Measurements from ENCODE around the gene LRRC74A. TPM values are rescaled to one million over a fixed set of nuclear protein-coding genes. Genes with fewer than 3 reads are reported as not detected.

The LRRC74A gene
- total and polyA plus RNA-seq, 2 experiments from 2014 or later = not detected

DNA sequence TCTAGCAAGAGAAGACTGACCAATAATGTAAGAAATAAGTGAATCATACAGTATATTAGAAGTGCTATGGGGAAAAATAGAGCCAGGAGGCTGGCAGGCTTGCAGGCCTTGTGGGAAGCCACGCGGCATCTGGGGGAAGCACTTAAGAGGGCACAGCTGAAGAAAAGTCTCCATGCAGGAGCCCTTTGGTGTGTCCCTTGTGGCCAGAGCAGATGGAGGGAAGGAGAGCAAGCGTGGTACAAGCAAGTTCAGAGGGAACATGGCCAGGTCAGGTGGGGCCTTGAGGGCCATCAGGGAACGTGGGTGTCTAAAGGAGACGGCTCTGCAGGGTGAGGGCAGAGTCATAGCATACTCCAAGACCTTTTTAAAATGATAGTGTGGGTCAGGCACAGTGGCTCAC is 51.7 kb downstream of the LRRC74A start:
- Mint-ChIP-seq H3K4me1 (peaks cover 4% of the 10 kb centered on the region; the same call in 2 of the 3 replicates), H3K4me3 (no peak overlapping the region), H3K9me3 (peaks cover 12% of the 10 kb centered on the region; the same call in 2 of the 3 replicates), H3K27ac (no peak overlapping the region), H3K36me3 (ENCODE audit: low read depth) (no peaks in the 10 kb centered on the region), H3K27me3 (ENCODE audit: insufficient read depth, low read depth, poor library complexity) (peaks cover 5% of the 10 kb centered on the region)
- no peak for DNase-seq (ENCODE audit: low spot score)
- Histone ChIP-seq H3K27ac (ENCODE audit: low read depth) (no peak overlapping the region), H3K36me3 (ENCODE audit: insufficient read depth) (no peaks in the 10 kb centered on the region), H3K4me3 (no peak overlapping the region), H3K4me2 (no peak overlapping the region), H3F3A (replicated peaks; ENCODE audit: low read depth) (no peaks in the 10 kb centered on the region), H3K4me1 (ENCODE audit: insufficient read depth) (no peaks in the 10 kb centered on the region), H3K79me2 (replicated peaks; ENCODE audit: insufficient read depth) (no peaks in the 10 kb centered on the region), H2AFZ (no peak overlapping the region), H3K27me3 (ENCODE audit: insufficient read depth) (no peaks in the 10 kb centered on the region), H3K9me2 (ENCODE audit: insufficient read depth) (no peaks in the 10 kb centered on the region), H4K20me1 (replicated peaks; ENCODE audit: insufficient read depth) (no peaks in the 10 kb centered on the region)
- no peak for ATAC-seq
- no peak for TF ChIP-seq CREB1 (CRISPR knock-in tag; IDR thresholded peaks at IDR 0.05; ENCODE audit: low read depth)
- TF ChIP-seq, protein P1, sequence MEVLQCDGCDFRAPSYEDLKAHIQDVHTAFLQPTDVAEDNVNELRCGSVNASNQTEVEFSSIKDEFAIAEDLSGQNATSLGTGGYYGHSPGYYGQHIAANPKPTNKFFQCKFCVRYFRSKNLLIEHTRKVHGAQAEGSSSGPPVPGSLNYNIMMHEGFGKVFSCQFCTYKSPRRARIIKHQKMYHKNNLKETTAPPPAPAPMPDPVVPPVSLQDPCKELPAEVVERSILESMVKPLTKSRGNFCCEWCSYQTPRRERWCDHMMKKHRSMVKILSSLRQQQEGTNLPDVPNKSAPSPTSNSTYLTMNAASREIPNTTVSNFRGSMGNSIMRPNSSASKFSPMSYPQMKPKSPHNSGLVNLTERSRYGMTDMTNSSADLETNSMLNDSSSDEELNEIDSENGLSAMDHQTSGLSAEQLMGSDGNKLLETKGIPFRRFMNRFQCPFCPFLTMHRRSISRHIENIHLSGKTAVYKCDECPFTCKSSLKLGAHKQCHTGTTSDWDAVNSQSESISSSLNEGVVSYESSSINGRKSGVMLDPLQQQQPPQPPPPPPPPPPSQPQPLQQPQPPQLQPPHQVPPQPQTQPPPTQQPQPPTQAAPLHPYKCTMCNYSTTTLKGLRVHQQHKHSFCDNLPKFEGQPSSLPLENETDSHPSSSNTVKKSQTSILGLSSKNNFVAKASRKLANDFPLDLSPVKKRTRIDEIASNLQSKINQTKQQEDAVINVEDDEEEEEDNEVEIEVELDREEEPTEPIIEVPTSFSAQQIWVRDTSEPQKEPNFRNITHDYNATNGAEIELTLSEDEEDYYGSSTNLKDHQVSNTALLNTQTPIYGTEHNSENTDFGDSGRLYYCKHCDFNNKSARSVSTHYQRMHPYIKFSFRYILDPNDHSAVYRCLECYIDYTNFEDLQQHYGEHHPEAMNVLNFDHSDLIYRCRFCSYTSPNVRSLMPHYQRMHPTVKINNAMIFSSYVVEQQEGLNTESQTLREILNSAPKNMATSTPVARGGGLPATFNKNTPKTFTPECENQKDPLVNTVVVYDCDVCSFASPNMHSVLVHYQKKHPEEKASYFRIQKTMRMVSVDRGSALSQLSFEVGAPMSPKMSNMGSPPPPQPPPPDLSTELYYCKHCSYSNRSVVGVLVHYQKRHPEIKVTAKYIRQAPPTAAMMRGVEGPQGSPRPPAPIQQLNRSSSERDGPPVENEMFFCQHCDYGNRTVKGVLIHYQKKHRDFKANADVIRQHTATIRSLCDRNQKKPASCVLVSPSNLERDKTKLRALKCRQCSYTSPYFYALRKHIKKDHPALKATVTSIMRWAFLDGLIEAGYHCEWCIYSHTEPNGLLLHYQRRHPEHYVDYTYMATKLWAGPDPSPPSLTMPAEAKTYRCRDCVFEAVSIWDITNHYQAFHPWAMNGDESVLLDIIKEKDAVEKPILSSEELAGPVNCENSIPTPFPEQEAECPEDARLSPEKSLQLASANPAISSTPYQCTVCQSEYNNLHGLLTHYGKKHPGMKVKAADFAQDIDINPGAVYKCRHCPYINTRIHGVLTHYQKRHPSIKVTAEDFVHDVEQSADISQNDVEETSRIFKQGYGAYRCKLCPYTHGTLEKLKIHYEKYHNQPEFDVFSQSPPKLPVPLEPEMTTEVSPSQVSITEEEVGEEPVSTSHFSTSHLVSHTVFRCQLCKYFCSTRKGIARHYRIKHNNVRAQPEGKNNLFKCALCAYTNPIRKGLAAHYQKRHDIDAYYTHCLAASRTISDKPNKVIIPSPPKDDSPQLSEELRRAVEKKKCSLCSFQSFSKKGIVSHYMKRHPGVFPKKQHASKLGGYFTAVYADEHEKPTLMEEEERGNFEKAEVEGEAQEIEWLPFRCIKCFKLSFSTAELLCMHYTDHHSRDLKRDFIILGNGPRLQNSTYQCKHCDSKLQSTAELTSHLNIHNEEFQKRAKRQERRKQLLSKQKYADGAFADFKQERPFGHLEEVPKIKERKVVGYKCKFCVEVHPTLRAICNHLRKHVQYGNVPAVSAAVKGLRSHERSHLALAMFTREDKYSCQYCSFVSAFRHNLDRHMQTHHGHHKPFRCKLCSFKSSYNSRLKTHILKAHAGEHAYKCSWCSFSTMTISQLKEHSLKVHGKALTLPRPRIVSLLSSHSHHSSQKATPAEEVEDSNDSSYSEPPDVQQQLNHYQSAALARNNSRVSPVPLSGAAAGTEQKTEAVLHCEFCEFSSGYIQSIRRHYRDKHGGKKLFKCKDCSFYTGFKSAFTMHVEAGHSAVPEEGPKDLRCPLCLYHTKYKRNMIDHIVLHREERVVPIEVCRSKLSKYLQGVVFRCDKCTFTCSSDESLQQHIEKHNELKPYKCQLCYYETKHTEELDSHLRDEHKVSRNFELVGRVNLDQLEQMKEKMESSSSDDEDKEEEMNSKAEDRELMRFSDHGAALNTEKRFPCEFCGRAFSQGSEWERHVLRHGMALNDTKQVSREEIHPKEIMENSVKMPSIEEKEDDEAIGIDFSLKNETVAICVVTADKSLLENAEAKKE (CRISPR knock-in tag; IDR thresholded peaks at IDR 0.05) = no peak
- TF ChIP-seq EZH2phosphoT487 (IDR thresholded peaks at IDR 0.05; ENCODE audit: unreplicated experiment) = no peak
- no peak for TF ChIP-seq NANOG (IDR thresholded peaks at IDR 0.05; ENCODE audit: borderline replicate concordance)
- TF ChIP-seq ZNF114 (CRISPR knock-in tag; IDR thresholded peaks at IDR 0.05) = no peak
- no peak for TF ChIP-seq STAT1 (IDR thresholded peaks at IDR 0.05; ENCODE audit: unreplicated experiment)
- TF ChIP-seq POLR2AphosphoS5 (IDR thresholded peaks at IDR 0.05; ENCODE audit: low read depth) = no peak
- TF ChIP-seq, protein P2, sequence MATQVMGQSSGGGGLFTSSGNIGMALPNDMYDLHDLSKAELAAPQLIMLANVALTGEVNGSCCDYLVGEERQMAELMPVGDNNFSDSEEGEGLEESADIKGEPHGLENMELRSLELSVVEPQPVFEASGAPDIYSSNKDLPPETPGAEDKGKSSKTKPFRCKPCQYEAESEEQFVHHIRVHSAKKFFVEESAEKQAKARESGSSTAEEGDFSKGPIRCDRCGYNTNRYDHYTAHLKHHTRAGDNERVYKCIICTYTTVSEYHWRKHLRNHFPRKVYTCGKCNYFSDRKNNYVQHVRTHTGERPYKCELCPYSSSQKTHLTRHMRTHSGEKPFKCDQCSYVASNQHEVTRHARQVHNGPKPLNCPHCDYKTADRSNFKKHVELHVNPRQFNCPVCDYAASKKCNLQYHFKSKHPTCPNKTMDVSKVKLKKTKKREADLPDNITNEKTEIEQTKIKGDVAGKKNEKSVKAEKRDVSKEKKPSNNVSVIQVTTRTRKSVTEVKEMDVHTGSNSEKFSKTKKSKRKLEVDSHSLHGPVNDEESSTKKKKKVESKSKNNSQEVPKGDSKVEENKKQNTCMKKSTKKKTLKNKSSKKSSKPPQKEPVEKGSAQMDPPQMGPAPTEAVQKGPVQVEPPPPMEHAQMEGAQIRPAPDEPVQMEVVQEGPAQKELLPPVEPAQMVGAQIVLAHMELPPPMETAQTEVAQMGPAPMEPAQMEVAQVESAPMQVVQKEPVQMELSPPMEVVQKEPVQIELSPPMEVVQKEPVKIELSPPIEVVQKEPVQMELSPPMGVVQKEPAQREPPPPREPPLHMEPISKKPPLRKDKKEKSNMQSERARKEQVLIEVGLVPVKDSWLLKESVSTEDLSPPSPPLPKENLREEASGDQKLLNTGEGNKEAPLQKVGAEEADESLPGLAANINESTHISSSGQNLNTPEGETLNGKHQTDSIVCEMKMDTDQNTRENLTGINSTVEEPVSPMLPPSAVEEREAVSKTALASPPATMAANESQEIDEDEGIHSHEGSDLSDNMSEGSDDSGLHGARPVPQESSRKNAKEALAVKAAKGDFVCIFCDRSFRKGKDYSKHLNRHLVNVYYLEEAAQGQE (IDR thresholded peaks at IDR 0.05; ENCODE audit: unreplicated experiment) = no peak
- TF ChIP-seq ETS1 (IDR thresholded peaks at IDR 0.05) = no peak
- TF ChIP-seq ZNF331 (CRISPR knock-in tag; IDR thresholded peaks at IDR 0.05; ENCODE audit: low read depth) = no peak
- no peak for TF ChIP-seq JUNB (IDR thresholded peaks at IDR 0.05; ENCODE audit: unreplicated experiment)
- no peak for TF ChIP-seq EZH2 (IDR thresholded peaks at IDR 0.05; ENCODE audit: low read depth, unreplicated experiment)
- no peak for TF ChIP-seq CTCF (conservative IDR thresholded peaks at IDR 0.05; ENCODE audit: low read depth in 2 of 2)
